Lower leg skin (tissue), 4 donors: ENCODE measurements around the gene AGAP3. TPM values are rescaled to one million over a fixed set of nuclear protein-coding genes. Genes with fewer than 3 reads are reported as not detected.

Source experiments
- DNase-seq, 2 donors: peaks; one replicate each; pipeline ENCODE4 v3.0.0-alpha.2; 2019; ENCODE audit warnings: low spot score in 2 of 2
- H3K4me3 ChIP-seq: fragments of 200-600 bp; sonication (generic); 2 replicates; pipeline ENCODE4 v1.5.1; 2017; ENCODE audit warnings: mild to moderate bottlenecking, low read depth; ENCODE audit not compliant: poor library complexity, severe bottlenecking
- POLR2A ChIP-seq, 2 donors: fragments of 450-650 bp; IDR thresholded peaks; one replicate each; pipeline ENCODE4 v1.6.1; 2016 to 2017; ENCODE audit warnings: antibody characterized with exemption in 2 of 2, mild to moderate bottlenecking in 1 of 2, moderate library complexity in 1 of 2
- WGBS, 2 donors: methylation state at CpG; one replicate each; pipeline ENCODE4 v1.1.5; 2018; 5-methylcytosine and 5-hydroxymethylcytosine counted together
- intact Hi-C: fragments of 100-400 bp; cut with DNase I; formaldehyde crosslinking; loops from one replicate; pipeline ENCODE4 v1.15.0; 2023; ENCODE audit warnings: low total_unique reads
- total RNA-seq, 4 donors: library from RNA; depleted of rRNA; stranded (reverse); fragments of >200 nt; gene quantifications; one replicate each; pipeline ENCODE4 v1.1.0, GENCODE V29; 2016
- TF ChIP-seq, protein P1 (sequence below), 3 donors: fragments of 450-650 bp; IDR thresholded peaks; one replicate each; pipeline ENCODE4 v1.5.1; 2016; ENCODE audit warnings: antibody characterized with exemption in 3 of 3, mild to moderate bottlenecking in 3 of 3, moderate library complexity in 2 of 3

AGAP3 gene
- total RNA-seq, 4 donors from 2014 or later = 81.2 to 132 (median 102) TPM

DNA sequence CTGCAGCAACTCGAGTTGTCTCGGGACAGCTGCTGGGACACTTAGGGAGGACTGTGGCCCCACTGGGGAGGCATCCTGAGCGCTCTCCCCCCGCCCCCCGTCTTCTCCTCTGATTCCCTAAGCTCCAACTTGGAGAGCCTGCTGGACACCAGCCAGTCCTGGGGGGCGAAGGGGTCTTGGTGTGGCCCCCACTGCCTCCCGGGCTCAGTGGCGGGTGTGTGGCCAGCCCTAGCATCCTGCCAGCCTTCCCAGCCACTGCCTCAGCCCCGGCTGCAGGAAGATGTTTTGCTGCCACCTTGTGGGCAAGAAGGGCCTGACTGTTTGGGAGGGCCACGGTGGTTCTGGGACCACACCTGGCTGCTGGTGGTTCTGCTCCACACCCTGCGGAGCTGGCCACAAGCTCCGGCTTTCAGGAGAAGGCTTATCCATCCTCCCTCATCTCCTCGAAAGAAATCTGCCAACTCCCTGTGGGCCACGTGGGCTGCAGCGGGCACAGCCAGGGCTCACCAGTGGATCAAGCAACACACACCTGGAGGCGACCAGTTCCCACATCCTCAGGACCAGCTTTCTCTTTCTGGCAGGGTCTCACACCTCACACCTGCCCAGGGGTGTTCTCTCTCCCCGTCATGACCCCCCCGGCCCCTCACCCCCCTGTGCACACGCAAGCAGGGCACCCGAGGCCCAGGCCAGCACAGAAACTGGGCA lies 24.8 kb downstream of the AGAP3 start:
- H3K4me3 ChIP-seq = no peak overlapping the region
- TF ChIP-seq, protein P1, sequence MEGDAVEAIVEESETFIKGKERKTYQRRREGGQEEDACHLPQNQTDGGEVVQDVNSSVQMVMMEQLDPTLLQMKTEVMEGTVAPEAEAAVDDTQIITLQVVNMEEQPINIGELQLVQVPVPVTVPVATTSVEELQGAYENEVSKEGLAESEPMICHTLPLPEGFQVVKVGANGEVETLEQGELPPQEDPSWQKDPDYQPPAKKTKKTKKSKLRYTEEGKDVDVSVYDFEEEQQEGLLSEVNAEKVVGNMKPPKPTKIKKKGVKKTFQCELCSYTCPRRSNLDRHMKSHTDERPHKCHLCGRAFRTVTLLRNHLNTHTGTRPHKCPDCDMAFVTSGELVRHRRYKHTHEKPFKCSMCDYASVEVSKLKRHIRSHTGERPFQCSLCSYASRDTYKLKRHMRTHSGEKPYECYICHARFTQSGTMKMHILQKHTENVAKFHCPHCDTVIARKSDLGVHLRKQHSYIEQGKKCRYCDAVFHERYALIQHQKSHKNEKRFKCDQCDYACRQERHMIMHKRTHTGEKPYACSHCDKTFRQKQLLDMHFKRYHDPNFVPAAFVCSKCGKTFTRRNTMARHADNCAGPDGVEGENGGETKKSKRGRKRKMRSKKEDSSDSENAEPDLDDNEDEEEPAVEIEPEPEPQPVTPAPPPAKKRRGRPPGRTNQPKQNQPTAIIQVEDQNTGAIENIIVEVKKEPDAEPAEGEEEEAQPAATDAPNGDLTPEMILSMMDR (IDR thresholded peaks at IDR 0.05) = peak in 1 of 3 donors; percentile 33
- TF ChIP-seq POLR2A (IDR thresholded peaks at IDR 0.05) = no peak
- WGBS, 2 donors = 27 to 43% methylated on average over 14 to 20 of the region's 20 CpGs
- DNase-seq = peak; percentile 76 to 96
- intact Hi-C loops = loop anchor here (5.0 to 10.0 kb wide), 2 partner anchors 84 to 216 kb away; partner anchors contain the start of gene ABCB8

DNA sequence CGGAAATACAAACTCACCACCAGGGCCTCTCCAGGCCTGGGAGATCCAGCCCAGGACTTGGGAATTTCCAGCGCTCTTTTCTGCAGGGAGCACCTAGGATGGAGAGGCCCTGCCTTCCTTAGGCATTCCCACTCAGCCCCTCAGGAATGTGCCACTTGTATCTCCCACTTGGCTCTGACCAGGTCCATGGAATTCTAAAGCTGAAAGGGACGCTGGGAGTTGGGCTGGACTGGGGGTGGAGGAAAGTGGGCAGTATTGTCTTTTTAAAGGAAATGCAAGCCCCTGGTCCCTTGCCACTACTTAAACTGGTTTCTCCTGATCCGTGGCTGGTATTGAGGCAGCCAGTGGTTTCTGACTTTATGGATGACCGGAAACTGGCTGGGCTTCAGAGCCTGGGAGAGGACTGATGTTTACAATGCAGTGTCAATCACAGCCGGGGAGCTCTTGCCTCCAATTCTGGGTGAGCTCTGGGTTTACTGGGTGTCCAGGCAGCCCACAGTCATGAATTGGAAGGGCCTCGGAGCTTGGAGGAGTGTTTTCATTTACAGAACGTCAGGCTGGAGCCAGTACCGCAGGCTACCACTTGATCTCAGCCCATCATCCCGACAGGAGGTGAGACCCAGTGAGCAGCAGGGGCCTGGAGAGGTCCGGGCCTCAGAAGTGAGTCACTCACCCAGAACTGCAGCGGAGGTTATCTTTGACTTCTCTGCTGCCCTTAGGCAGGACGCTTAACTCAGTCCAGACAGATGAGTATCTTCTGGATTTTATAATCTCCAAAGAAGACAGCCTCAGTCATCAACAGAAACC lies 27.3 kb downstream of the AGAP3 start:
- TF ChIP-seq, protein P1 (IDR thresholded peaks at IDR 0.05) = no peak
- no peak for TF ChIP-seq POLR2A (IDR thresholded peaks at IDR 0.05)
- no peak overlapping the region for H3K4me3 ChIP-seq
- DNase-seq = no peak
- intact Hi-C loops = loop anchor here (5.0 to 10.0 kb wide), 2 partner anchors 86 to 219 kb away; partner anchors contain the start of gene ABCB8
- 54 to 55% methylated on average over 13 of the region's 13 CpGs for WGBS, 2 donors

DNA sequence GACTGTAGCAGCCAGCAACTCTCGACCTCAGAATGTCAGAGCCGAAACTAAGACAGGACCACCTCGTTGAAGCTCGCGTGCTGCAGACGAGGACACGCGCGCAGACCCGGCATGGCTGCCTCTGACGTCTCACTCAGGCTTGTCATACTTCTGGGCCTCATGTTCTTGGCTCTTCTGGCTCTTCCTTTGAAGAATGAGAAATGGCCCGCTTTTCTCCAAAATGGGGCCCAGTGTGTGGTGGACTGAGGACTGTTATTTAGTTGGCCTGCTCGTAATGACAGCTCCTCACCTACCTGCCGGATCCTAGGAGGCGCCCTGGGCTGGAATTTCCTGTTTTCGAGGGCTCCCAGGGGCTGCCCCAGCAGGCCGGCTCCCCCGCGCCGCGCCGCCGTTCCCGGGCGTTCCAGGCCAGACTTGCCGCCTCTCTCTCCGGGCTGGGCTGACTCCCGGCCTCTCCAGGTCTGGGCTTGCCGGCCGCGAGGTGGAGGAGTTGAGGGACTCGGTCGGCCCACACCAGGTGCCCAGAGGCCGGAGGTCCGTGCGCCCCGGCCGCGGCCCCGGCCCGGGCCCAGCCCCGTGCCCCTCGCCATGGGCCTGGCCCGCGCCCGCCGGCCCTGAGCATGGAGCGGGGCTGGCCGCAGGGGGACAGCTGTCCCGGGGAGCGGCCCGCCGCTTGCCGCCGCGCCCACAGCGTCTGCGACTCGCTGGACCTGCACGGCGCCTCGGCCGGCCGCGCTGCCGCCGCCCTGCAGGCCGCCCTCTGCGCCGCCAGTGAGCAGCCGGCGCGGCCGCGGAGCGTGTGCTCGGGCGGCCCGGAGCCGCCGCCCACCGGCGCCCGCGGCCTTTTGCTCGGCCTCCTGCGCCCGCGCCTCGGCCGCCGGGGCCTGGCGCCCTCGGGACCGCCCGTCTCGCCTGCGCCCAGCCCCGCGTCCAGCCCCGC lies 28.1 kb downstream of the AGAP3 start:
- intact Hi-C loops = loop anchor here (5.0 to 10.0 kb wide), 2 partner anchors 87 to 220 kb away; partner anchors contain the start of gene ABCB8
- TF ChIP-seq, protein P1 (IDR thresholded peaks at IDR 0.05) = no peak
- no peak for TF ChIP-seq POLR2A (IDR thresholded peaks at IDR 0.05)
- 32 to 48% methylated on average over 43 to 49 of the region's 101 CpGs for WGBS, 2 donors
- DNase-seq = no peak
- H3K4me3 ChIP-seq = no peak overlapping the region

DNA sequence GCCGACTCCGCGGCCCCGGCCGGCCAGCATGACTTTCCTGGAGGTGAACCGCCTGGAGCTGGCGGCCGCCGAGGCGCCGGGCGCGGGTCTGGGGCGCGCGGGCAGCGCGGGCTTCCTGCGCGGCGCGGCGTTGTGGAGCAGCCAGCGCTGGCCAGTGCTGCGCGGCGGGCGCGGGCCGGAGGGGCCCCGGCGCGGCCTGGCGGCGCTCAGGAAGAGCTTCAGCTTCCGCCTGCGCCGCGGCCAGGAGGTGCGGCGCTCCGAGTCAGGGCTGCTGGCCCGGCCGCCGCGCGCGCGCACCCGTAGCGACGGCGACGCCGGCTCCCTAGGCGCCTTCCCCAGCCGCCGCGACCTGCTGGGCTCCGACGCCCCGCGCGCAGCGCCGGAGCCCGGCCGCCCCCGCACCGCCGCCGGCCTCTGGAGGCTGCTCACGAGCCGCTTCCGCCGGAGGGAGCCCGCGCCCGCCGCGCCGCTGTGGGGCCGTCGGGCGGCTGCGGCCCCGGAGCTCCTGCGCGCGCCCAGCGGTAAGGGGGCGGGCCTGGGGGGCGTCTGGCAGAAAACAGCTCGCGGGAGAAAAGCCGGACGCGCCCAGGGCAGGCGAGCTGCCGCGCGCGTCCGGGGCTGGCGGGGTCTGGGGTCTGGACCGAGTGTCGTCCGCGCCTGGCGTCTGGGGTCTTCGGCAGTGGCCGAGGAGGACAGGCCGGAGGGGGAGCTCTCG lies 29.0 kb downstream of the AGAP3 start:
- WGBS, 2 donors = 28 to 29% methylated on average over 27 to 31 of the region's 114 CpGs
- no peak for DNase-seq
- H3K4me3 ChIP-seq = peak overlapping the region; percentile 7
- TF ChIP-seq POLR2A (IDR thresholded peaks at IDR 0.05) = no peak
- TF ChIP-seq, protein P1 (IDR thresholded peaks at IDR 0.05) = no peak
- intact Hi-C loops = loop anchor here (10.0 kb wide), 1 partner anchor 220 kb away; no protein-coding TSS in a partner anchor
